ENCODE results near the gene TMEM88.

GRCh38 chr17:7903154-7904103 lies 48.6 kb downstream of the TMEM88 start:
- TF ChIP-seq ARNTL (CRISPR knock-in tag; IDR thresholded peaks at IDR 0.05), result no peak
- no peak for TF ChIP-seq TARDBP (CRISPR knock-in tag; IDR thresholded peaks at IDR 0.05)
- no peak for TF ChIP-seq SNAI1 (CRISPR knock-in tag; IDR thresholded peaks at IDR 0.05; ENCODE audit: borderline replicate concordance)
- no peak for TF ChIP-seq ZFP36 (IDR thresholded peaks at IDR 0.05; ENCODE audit: borderline replicate concordance, low read depth, low read length, partially characterized antibody)
- TF ChIP-seq, protein P1, sequence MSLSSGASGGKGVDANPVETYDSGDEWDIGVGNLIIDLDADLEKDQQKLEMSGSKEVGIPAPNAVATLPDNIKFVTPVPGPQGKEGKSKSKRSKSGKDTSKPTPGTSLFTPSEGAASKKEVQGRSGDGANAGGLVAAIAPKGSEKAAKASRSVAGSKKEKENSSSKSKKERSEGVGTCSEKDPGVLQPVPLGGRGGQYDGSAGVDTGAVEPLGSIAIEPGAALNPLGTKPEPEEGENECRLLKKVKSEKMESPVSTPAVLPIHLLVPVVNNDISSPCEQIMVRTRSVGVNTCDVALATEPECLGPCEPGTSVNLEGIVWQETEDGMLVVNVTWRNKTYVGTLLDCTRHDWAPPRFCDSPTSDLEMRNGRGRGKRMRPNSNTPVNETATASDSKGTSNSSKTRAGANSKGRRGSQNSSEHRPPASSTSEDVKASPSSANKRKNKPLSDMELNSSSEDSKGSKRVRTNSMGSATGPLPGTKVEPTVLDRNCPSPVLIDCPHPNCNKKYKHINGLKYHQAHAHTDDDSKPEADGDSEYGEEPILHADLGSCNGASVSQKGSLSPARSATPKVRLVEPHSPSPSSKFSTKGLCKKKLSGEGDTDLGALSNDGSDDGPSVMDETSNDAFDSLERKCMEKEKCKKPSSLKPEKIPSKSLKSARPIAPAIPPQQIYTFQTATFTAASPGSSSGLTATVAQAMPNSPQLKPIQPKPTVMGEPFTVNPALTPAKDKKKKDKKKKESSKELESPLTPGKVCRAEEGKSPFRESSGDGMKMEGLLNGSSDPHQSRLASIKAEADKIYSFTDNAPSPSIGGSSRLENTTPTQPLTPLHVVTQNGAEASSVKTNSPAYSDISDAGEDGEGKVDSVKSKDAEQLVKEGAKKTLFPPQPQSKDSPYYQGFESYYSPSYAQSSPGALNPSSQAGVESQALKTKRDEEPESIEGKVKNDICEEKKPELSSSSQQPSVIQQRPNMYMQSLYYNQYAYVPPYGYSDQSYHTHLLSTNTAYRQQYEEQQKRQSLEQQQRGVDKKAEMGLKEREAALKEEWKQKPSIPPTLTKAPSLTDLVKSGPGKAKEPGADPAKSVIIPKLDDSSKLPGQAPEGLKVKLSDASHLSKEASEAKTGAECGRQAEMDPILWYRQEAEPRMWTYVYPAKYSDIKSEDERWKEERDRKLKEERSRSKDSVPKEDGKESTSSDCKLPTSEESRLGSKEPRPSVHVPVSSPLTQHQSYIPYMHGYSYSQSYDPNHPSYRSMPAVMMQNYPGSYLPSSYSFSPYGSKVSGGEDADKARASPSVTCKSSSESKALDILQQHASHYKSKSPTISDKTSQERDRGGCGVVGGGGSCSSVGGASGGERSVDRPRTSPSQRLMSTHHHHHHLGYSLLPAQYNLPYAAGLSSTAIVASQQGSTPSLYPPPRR (CRISPR knock-in tag; IDR thresholded peaks at IDR 0.05; ENCODE audit: borderline replicate concordance), result no peak
- TF ChIP-seq, protein P2, sequence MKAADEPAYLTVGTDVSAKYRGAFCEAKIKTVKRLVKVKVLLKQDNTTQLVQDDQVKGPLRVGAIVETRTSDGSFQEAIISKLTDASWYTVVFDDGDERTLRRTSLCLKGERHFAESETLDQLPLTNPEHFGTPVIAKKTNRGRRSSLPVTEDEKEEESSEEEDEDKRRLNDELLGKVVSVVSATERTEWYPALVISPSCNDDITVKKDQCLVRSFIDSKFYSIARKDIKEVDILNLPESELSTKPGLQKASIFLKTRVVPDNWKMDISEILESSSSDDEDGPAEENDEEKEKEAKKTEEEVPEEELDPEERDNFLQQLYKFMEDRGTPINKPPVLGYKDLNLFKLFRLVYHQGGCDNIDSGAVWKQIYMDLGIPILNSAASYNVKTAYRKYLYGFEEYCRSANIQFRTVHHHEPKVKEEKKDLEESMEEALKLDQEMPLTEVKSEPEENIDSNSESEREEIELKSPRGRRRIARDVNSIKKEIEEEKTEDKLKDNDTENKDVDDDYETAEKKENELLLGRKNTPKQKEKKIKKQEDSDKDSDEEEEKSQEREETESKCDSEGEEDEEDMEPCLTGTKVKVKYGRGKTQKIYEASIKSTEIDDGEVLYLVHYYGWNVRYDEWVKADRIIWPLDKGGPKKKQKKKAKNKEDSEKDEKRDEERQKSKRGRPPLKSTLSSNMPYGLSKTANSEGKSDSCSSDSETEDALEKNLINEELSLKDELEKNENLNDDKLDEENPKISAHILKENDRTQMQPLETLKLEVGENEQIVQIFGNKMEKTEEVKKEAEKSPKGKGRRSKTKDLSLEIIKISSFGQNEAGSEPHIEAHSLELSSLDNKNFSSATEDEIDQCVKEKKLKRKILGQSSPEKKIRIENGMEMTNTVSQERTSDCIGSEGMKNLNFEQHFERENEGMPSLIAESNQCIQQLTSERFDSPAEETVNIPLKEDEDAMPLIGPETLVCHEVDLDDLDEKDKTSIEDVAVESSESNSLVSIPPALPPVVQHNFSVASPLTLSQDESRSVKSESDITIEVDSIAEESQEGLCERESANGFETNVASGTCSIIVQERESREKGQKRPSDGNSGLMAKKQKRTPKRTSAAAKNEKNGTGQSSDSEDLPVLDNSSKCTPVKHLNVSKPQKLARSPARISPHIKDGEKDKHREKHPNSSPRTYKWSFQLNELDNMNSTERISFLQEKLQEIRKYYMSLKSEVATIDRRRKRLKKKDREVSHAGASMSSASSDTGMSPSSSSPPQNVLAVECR (CRISPR knock-in tag; IDR thresholded peaks at IDR 0.05; ENCODE audit: borderline replicate concordance), result no peak
- TF ChIP-seq, protein P3, sequence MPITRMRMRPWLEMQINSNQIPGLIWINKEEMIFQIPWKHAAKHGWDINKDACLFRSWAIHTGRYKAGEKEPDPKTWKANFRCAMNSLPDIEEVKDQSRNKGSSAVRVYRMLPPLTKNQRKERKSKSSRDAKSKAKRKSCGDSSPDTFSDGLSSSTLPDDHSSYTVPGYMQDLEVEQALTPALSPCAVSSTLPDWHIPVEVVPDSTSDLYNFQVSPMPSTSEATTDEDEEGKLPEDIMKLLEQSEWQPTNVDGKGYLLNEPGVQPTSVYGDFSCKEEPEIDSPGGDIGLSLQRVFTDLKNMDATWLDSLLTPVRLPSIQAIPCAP (CRISPR knock-in tag; IDR thresholded peaks at IDR 0.05; ENCODE audit: low read depth), result no peak

Data from HepG2 (cell line).